Stimulated activated CD4-positive, alpha-beta T cell treated with anti-CD3 and anti-CD28 coated beads, Interleukin-2, amount 100 ng/mL, for 24 hours (primary cell): ENCODE results near the gene PCYT1A.
"Not testable (repeated sequence)": the region's sequence is repeated elsewhere in the genome, so short reads cannot be mapped to it uniquely, and the experiment has no call there.

Experiments used
- DNase-seq, 2 donors: peaks; one replicate each; pipeline ENCODE4 v3.0.0-alpha.2; 2020

The PCYT1A gene

GRCh38 chr3:196284396-196284795 is 3.1 kb downstream of the PCYT1A start:
- no peak for DNase-seq

GRCh38 chr3:196281962-196282361 is 5.6 kb downstream of the PCYT1A start:
- DNase-seq = no peak

DNA sequence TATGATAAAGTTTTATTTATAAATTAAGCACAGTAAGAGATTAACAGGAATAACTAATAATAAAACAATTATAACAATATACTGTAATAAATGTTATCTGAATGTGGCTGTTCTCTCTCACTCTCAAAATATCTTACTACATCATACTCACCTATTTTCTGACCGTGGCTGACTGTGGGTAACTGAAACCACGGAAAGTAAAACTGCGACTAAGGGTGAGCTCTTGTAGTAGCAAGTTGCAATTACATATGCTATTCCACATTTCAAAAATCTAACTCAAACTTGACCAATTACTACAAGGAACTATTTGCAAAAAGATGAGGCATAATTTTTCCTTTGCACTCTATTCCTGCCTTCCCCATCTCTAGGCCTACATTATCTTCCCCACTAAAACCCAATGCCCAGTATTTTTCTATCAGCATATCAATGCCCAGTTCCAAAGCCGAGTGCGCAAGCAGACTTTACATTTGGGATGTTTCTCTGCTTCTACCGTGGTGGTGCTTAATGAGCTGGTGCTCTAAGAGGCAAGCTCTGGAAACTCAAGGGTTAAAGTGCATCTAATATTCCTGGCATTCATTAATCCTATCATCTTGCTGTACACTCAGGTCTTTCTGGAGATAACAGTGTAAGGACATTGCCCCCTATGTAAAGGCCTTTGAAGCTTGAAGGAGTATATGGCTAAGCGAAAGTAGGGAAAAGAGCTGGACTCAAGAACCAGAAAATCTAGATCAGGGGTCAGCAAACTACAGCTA is 6.7 kb downstream of the PCYT1A start:
- DNase-seq = no peak

DNA sequence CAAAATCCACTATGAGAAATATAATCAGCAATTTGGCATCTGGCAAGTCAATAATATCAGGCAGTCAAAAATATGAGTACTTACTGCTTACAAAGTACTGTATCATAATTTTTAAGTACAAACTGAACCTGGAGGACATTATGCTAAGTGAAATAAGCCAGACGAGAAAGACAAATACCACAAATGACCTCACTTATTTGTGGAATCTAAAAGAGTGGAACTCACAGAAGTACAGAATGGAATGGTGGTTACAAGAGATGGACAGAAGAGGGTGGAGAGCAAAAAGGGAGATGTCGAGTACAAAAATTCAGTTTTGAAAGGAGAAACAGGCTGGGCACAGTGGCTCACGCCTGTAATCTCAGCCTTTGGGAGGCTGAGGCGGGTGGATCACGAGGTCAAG is 12.4 kb downstream of the PCYT1A start:
- DNase-seq = no peak

- peak; percentile 48 to 69 for DNase-seq
Measured at GRCh38 chr3:196274585-196274984, 12.9 kb downstream of the PCYT1A start.

- DNase-seq = no peak
Measured at GRCh38 chr3:196273655-196274054, 13.9 kb downstream of the PCYT1A start.

DNA sequence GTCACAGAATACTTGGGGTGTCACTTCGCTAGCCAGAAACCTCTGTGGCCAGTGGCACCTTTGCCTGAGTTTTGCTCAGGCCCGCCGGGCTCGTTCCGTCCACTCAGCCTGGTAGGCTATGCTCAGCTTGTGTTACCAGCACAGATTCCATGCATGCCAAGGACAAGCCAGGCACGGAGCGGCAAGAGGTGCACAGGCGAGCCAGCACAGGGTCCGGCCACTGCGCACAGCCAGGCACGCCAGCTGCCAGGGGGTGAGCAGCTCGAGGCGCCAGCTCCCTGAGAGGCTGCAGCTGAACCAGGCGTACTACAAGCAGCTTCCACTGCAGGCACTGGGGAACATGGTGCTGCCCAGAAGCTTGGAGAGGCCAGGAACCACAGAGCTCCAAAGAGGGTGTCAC is 14.7 kb downstream of the PCYT1A start:
- no peak for DNase-seq

DNA sequence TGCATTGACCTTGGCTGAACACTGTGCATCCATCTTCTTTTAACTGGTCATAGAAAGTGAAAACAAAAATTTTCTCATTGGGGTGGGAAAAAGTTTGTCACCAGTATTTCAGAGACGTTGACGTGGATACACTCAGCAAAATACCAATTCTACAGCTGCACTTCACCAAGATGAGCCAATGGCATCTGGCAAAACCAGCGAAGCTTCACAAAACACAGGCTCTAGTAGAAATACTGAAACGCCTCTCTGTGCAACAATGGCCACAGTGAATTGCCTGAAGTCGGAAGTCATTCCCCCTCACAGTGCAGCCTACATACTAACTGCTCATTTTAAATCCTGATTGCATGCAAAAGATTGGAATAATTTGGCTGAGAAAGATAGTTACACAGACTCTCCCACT is 17.0 kb downstream of the PCYT1A start:
- no peak for DNase-seq

DNA sequence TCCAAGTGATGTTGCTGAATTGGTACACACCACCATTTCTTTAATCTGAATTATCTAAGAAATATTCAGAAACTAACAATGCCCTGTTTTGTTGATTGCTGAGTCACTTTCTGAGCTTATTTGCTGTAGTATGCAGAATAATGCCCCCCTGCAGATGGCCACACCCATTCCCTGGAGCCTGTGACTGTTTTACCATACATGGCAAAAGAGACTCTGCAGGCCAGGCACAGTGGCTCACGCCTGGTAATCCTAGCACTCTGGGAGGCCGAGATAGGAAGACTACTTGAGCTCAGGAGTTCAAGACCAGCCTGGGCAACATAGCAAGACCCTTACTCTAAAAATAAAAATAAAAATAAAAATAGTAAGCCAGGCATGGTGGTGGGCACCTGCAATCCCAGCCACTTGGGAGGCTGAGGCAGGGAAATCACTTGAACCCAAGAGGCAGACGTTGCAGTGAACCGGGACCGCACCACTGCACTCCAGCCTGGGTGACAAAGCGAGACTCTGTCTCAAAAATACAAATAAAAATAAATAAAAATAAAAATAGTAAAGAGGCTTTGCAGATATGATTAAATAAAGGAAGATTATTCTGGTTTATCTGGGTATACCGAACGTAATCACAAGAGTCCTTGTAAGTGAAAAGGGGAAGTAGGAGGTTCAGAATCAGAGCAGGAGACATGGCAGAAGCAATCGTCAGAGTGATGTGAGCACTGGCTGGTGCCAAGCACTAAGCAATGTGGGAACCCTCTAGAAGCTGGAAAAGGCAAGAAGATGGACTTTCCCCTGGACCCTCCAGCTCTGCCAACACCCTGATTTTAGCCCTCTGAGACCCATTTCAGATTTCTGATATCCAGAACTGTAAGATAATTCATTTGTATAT is 19.0 kb downstream of the PCYT1A start:
- no peak for DNase-seq

GRCh38 chr3:196263819-196264218 is 23.7 kb downstream of the PCYT1A start:
- DNase-seq = no peak

DNA sequence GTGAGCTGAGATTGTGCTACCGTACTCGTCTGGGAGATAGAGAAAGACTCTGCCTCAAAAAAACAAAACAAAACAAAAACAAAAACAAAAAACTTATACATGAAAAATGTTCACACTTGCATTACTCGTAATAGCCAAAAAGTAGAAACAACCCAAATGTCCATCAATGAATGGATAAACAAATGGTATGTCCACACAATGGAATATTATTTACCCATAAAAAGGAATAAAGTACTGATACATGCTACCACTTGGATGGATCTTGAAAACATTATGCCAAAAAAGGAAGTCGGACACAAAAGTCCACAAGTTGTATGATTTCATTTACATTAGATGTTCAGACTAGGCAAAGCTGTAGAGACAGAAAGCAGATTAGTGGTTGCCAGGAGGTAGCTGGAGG is 26.7 kb downstream of the PCYT1A start:
- no peak for DNase-seq

- no peak for DNase-seq
Measured at GRCh38 chr3:196255776-196256175, 31.8 kb downstream of the PCYT1A start.

DNA sequence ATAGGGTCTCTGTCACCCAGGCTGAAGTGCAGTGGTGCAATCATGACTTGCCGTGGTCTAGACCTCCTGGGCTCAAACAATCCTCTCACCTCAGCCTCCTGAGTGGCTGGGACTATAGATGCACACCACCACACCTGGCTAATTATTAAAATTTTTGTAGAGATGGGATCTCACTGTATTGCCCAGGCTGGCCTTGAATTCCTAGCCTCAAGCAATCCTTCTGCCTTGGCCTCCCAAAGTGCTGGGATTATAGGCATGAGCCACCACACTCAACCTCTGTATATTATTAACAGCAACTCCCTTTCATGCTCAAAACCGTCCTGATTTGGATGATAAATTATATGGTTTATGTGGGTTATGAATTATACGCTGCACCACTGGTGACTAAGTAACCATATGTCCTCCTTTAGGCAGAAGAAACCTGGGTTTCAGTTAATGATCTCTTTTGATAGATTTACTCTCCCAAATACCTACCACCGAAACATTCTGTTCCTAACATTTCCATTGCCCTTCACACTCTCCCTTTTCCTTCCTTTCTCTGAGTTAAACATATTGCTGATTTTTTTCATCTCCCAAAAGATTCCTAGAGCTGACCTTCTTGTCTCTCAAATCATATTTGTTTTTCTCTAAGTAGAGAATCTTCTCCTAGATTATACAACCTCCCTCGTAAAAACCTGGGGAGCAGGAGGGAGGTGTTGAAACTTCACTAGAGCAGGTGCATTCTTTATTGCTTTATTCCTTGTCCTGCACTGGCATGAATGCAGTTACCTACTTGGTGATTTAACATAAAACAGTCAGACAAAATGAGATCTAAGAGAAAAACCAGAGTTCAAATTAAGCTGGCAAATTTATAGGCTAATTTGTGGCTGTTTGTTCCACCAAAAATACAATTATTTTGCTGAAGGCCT is 32.9 kb downstream of the PCYT1A start:
- DNase-seq = no peak

GRCh38 chr3:196251918-196252317 is 35.6 kb downstream of the PCYT1A start:
- DNase-seq = no peak

DNA sequence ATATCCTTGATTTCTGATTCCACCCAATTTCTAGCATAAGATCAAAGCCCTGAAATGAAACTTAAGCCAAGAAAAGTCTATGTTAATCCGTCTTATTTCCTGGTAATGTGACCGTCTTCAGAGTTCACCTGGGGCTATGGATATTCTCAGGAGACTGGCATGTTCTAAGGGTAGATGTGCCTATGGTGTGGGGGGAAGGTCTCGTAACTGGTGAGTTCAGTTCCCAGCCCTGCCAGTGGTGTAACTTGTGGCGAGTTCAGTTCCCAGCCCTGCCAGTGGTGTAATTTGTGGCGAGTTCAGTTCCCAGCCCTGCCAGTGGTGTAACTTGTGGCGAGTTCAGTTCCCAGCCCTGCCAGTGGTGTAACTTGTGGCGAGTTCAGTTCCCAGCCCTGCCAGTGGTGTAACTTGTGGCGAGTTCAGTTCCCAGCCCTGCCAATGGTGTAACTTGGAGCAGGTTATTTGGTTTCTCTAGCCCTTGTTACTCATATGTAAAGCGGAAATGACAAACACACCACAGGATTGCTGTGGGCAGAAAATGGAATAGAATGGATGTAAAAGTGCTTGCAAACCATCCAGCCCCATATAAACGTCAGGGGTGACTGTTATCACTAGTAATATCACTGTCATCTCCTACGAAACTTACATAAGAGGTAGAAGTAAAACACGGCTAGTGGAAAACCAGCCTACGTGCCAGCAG is 40.8 kb downstream of the PCYT1A start:
- DNase-seq = no peak

GRCh38 chr3:196244166-196244565 is 43.4 kb downstream of the PCYT1A start:
- DNase-seq = not testable (repeated sequence)

DNA sequence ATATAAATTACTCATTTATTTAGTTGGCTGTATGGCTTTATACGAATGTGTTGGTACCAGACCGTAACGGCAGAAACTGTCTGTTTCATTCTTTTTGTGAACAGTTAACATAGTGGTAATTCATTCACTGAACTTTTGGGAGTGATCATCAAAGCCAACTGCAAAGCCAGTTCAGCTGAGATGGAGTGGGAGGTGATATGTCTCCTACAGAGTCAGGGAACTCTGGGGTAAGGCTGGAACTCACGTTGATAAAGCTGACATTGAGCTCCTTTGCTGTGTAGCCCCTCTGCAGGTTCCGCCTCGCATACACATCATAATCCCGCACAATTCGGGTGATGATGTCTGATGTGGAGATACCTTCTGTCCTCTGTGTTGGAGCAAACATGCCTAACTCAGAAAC is 45.8 kb downstream of the PCYT1A start:
- DNase-seq = no peak

GRCh38 chr3:196240424-196240823 is 47.1 kb downstream of the PCYT1A start:
- DNase-seq = no peak

GRCh38 chr3:196238612-196239560 is 48.6 kb downstream of the PCYT1A start:
- DNase-seq = no peak

- DNase-seq = no peak
Measured at GRCh38 chr3:196237203-196237602, 50.3 kb downstream of the PCYT1A start.

GRCh38 chr3:196236223-196236622 is 51.3 kb downstream of the PCYT1A start:
- DNase-seq = no peak
